ENCODE measurements around the gene NCAM1. TPM values are rescaled to one million over a fixed set of nuclear protein-coding genes. Genes with fewer than 3 reads are reported as not detected.

Gene NCAM1
- total RNA-seq, 1 donor from 2014 or later, result 472 TPM

- no peak for DNase-seq (ENCODE audit: low spot score)
- intact Hi-C loops (cut with DNase I), result no loop called here
Measured at GRCh38 chr11:113148652-113149051, 187.4 kb downstream of the NCAM1 start.

- intact Hi-C loops (cut with DNase I), result no loop called here
- no peak for DNase-seq (ENCODE audit: low spot score)
Measured at GRCh38 chr11:113151521-113151920, 190.3 kb downstream of the NCAM1 start.

- intact Hi-C loops (cut with DNase I), result no loop called here
- no peak for DNase-seq (ENCODE audit: low spot score)
Measured at GRCh38 chr11:113152500-113152899, 191.3 kb downstream of the NCAM1 start.

- intact Hi-C loops (cut with DNase I), result no loop called here
- DNase-seq (ENCODE audit: low spot score), result no peak
Measured at GRCh38 chr11:113153847-113154246, 192.6 kb downstream of the NCAM1 start.

GRCh38 chr11:113159988-113160807 is 199.0 kb downstream of the NCAM1 start:
- DNase-seq (ENCODE audit: low spot score), result no peak
- intact Hi-C loops (cut with DNase I), result no loop called here

- no peak for DNase-seq (ENCODE audit: low spot score)
- intact Hi-C loops (cut with DNase I), result no loop called here
Measured at GRCh38 chr11:113160808-113161124, 199.5 kb downstream of the NCAM1 start.

- DNase-seq (ENCODE audit: low spot score), result no peak
- intact Hi-C loops (cut with DNase I), result no loop called here
Measured at GRCh38 chr11:113161711-113162591, 200.7 kb downstream of the NCAM1 start.

GRCh38 chr11:113162592-113162962 is 201.4 kb downstream of the NCAM1 start:
- intact Hi-C loops (cut with DNase I), result no loop called here
- no peak for DNase-seq (ENCODE audit: low spot score)

- DNase-seq (ENCODE audit: low spot score), result no peak
- intact Hi-C loops (cut with DNase I), result no loop called here
Measured at GRCh38 chr11:113163291-113164030, 202.2 kb downstream of the NCAM1 start.

GRCh38 chr11:113166280-113166679 is 205.1 kb downstream of the NCAM1 start:
- no peak for DNase-seq (ENCODE audit: low spot score)
- intact Hi-C loops (cut with DNase I), result no loop called here

- intact Hi-C loops (cut with DNase I), result no loop called here
- no peak for DNase-seq (ENCODE audit: low spot score)
Measured at GRCh38 chr11:113167599-113167998, 206.4 kb downstream of the NCAM1 start.

GRCh38 chr11:113168354-113169342 is 207.4 kb downstream of the NCAM1 start:
- intact Hi-C loops (cut with DNase I), result no loop called here
- no peak for DNase-seq (ENCODE audit: low spot score)

GRCh38 chr11:113172382-113172951 is 211.2 kb downstream of the NCAM1 start:
- DNase-seq (ENCODE audit: low spot score), result no peak
- intact Hi-C loops (cut with DNase I), result no loop called here

GRCh38 chr11:113173126-113173525 is 211.9 kb downstream of the NCAM1 start:
- intact Hi-C loops (cut with DNase I), result no loop called here
- no peak for DNase-seq (ENCODE audit: low spot score)

- intact Hi-C loops (cut with DNase I), result no loop called here
- DNase-seq (ENCODE audit: low spot score), result no peak
Measured at GRCh38 chr11:113174882-113175281, 213.7 kb downstream of the NCAM1 start.

- intact Hi-C loops (cut with DNase I), result no loop called here
- DNase-seq (ENCODE audit: low spot score), result no peak
Measured at GRCh38 chr11:113176599-113177360, 215.6 kb downstream of the NCAM1 start.

GRCh38 chr11:113177671-113178070 is 216.5 kb downstream of the NCAM1 start:
- intact Hi-C loops (cut with DNase I), result no loop called here
- no peak for DNase-seq (ENCODE audit: low spot score)
